ENCODE measurements around the gene C18orf54. TPM values are rescaled to one million over a fixed set of nuclear protein-coding genes. Genes with fewer than 3 reads are reported as not detected.

The C18orf54 gene
- total RNA-seq, 4 donors from 2014 or later, result 2.9 to 17.1 (median 3.9) TPM

- H3K27ac ChIP-seq, result no peak overlapping the region
- H3K9me3 ChIP-seq, result no peaks in the 10 kb centered on the region
- peaks cover 0 to 3% of the 10 kb centered on the region in 2 donors for H3K27me3 ChIP-seq
- no peaks in the 10 kb centered on the region for H3K4me1 ChIP-seq
- no peak for DNase-seq
- H3K36me3 ChIP-seq, result no peaks in the 10 kb centered on the region
- intact Hi-C loops (cut with DNase I; ENCODE audit: low total_unique reads), result no loop called here
- TF ChIP-seq POLR2A (IDR thresholded peaks at IDR 0.05), result no peak
- TF ChIP-seq, protein P1, sequence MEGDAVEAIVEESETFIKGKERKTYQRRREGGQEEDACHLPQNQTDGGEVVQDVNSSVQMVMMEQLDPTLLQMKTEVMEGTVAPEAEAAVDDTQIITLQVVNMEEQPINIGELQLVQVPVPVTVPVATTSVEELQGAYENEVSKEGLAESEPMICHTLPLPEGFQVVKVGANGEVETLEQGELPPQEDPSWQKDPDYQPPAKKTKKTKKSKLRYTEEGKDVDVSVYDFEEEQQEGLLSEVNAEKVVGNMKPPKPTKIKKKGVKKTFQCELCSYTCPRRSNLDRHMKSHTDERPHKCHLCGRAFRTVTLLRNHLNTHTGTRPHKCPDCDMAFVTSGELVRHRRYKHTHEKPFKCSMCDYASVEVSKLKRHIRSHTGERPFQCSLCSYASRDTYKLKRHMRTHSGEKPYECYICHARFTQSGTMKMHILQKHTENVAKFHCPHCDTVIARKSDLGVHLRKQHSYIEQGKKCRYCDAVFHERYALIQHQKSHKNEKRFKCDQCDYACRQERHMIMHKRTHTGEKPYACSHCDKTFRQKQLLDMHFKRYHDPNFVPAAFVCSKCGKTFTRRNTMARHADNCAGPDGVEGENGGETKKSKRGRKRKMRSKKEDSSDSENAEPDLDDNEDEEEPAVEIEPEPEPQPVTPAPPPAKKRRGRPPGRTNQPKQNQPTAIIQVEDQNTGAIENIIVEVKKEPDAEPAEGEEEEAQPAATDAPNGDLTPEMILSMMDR (IDR thresholded peaks at IDR 0.05), result no peak
- no peak overlapping the region for H3K4me3 ChIP-seq
These were observed 36.1 kb downstream of the C18orf54 start for GRCh38 chr18:54393648-54394294.

DNA sequence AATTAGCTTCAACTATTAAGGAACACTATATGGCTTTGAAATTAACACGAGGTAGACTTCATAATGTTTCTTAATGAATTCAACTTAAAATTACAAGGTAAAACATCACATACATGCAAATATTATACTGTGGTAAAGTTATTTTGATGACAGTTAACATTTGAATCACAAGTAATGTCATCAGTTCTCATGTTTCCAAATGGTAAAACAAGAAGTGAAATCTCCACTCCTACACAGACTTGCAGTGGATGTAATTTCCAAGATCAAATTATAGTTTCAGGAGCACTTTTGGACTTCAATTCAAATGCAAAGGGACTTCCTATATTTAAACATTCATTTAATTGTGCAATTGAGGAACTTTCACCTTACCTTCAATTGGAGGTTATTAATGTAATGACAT lies 39.1 kb downstream of the C18orf54 start:
- peaks cover 0 to 2% of the 10 kb centered on the region in 2 donors for H3K27me3 ChIP-seq
- H3K36me3 ChIP-seq, result no peaks in the 10 kb centered on the region
- intact Hi-C loops (cut with DNase I; ENCODE audit: low total_unique reads), result no loop called here
- no peak overlapping the region for H3K27ac ChIP-seq
- H3K9me3 ChIP-seq, result no peaks in the 10 kb centered on the region
- H3K4me1 ChIP-seq, result no peaks in the 10 kb centered on the region
- H3K4me3 ChIP-seq, result no peak overlapping the region
- TF ChIP-seq, protein P1 (IDR thresholded peaks at IDR 0.05), result no peak
- TF ChIP-seq POLR2A (IDR thresholded peaks at IDR 0.05), result no peak
- DNase-seq, result no peak

DNA sequence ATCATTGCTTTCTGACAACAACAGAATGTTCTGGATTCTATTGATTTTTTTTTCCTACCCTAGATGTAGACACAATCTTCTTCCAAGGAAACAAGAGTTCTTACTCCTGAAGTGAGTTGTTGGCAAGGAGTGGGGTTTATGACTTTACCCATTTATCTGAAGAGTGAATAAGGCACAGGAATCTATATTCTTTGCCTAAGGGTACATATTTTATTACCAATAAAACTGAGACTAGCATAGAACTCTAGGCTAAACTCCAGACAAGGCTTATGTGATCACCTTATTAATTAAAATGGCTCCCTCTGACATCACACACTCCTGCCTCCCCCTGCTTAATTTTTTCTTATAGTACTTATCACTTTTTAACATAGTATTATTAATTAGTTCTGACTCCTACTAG lies 47.6 kb downstream of the C18orf54 start:
- intact Hi-C loops (cut with DNase I; ENCODE audit: low total_unique reads), result no loop called here
- TF ChIP-seq POLR2A (IDR thresholded peaks at IDR 0.05), result no peak
- TF ChIP-seq, protein P1 (IDR thresholded peaks at IDR 0.05), result no peak
- Histone ChIP-seq H3K27ac (no peak overlapping the region), H3K4me1 (no peaks in the 10 kb centered on the region), H3K36me3 (no peaks in the 10 kb centered on the region), H3K9me3 (no peaks in the 10 kb centered on the region), H3K4me3 (no peak overlapping the region), H3K27me3 (no peaks in the 10 kb centered on the region)
- no peak for DNase-seq

GRCh38 chr18:54411781-54412180 lies 54.1 kb downstream of the C18orf54 start:
- intact Hi-C loops (cut with DNase I; ENCODE audit: low total_unique reads), result no loop called here
- TF ChIP-seq, protein P1 (IDR thresholded peaks at IDR 0.05), result no peak
- no peak for TF ChIP-seq POLR2A (IDR thresholded peaks at IDR 0.05)

GRCh38 chr18:54415086-54415485 lies 57.4 kb downstream of the C18orf54 start:
- H3K27ac ChIP-seq, result no peak overlapping the region
- no peak overlapping the region for H3K4me3 ChIP-seq
- H3K27me3 ChIP-seq, result no peaks in the 10 kb centered on the region
- no peak for DNase-seq
- no peaks in the 10 kb centered on the region for H3K4me1 ChIP-seq
- no peaks in the 10 kb centered on the region for H3K36me3 ChIP-seq
- TF ChIP-seq, protein P1 (IDR thresholded peaks at IDR 0.05), result no peak
- TF ChIP-seq POLR2A (IDR thresholded peaks at IDR 0.05), result no peak
- H3K9me3 ChIP-seq, result no peaks in the 10 kb centered on the region
- intact Hi-C loops (cut with DNase I; ENCODE audit: low total_unique reads), result no loop called here

More at GRCh38 chr18:54411781-54412180, 54.1 kb downstream of the C18orf54 start:
- H3K9me3 ChIP-seq, result no peaks in the 10 kb centered on the region
- H3K27ac ChIP-seq, result no peak overlapping the region
- no peak for DNase-seq
- no peak overlapping the region for H3K4me3 ChIP-seq
- H3K36me3 ChIP-seq, result no peaks in the 10 kb centered on the region
- no peaks in the 10 kb centered on the region for H3K4me1 ChIP-seq
- H3K27me3 ChIP-seq, result no peaks in the 10 kb centered on the region

All from uterus (tissue), 4 donors.